ENCODE results near the gene ALDH9A1.

GRCh38 chr1:165641231-165641987 lies 57.0 kb downstream of the ALDH9A1 start:
- no peak for TF ChIP-seq CTCF (IDR thresholded peaks at IDR 0.05; ENCODE audit: extremely low read depth in 1 of 2, insufficient read depth in 1 of 2, low read depth in 1 of 2, low read length in 2 of 2)
- no peak for TF ChIP-seq GATA2 (IDR thresholded peaks at IDR 0.05; ENCODE audit: insufficient read depth, insufficient read length, low read depth, low read length)
- no peak for TF ChIP-seq EZH2 (IDR thresholded peaks at IDR 0.05; ENCODE audit: borderline replicate concordance, low read depth, low read length, severe bottlenecking)
- no peak for TF ChIP-seq POLR2AphosphoS5 (IDR thresholded peaks at IDR 0.05; ENCODE audit: insufficient read depth, low read depth, low read length)
- no peak for TF ChIP-seq JUN (IDR thresholded peaks at IDR 0.05; ENCODE audit: borderline replicate concordance, insufficient read depth, insufficient read length, low read depth)

All from endothelial cell of umbilical vein (primary cell).